ENCODE data around the gene DPYSL5.

The DPYSL5 gene

DNA sequence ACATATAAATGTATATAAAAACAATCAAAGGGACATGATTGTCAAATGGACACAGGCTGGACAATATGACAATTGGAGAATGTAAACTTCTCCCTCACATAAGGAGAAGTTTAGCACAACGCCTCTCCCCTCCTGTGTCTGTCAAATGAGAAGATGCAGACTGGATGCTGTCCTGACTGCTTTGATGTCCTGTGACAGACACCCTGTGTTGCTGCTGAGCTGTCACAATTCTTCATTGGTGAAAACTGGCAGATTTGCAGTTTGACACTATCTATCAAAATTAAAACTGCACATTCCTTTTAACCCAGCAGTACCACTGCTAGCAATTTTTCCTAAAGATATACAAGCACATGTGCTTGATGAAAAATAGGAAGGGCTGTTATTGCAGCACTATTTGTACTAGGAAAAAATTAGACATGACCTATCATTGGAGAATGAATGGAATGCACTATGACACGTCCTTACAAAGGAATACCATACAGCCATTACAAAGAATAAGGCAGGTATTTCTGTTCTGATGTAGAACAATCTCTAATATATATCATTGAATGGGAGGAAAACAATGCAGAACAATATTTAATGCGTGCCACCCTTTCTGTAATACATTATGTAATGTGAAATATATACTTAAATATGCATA lies 12.4 kb downstream of the DPYSL5 start:
- H3K4me2 ChIP-seq (ENCODE audit: low read length) = no peak overlapping the region
- H3K36me3 ChIP-seq (ENCODE audit: insufficient read depth, low read length) = no peaks in the 10 kb centered on the region
- no peaks in the 10 kb centered on the region for H3K4me1 ChIP-seq (ENCODE audit: control insufficient read depth, insufficient read depth, low read length)
- H3K27me3 ChIP-seq (ENCODE audit: control insufficient read depth, insufficient read depth, low read length) = peaks cover 59% of the 10 kb centered on the region
- no peak overlapping the region for H3K4me3 ChIP-seq (ENCODE audit: low read length)
- H3K9ac ChIP-seq (ENCODE audit: low read depth, low read length) = no peak overlapping the region
- no peaks in the 10 kb centered on the region for H3K9me3 ChIP-seq (replicated peaks; ENCODE audit: low read length)

DNA sequence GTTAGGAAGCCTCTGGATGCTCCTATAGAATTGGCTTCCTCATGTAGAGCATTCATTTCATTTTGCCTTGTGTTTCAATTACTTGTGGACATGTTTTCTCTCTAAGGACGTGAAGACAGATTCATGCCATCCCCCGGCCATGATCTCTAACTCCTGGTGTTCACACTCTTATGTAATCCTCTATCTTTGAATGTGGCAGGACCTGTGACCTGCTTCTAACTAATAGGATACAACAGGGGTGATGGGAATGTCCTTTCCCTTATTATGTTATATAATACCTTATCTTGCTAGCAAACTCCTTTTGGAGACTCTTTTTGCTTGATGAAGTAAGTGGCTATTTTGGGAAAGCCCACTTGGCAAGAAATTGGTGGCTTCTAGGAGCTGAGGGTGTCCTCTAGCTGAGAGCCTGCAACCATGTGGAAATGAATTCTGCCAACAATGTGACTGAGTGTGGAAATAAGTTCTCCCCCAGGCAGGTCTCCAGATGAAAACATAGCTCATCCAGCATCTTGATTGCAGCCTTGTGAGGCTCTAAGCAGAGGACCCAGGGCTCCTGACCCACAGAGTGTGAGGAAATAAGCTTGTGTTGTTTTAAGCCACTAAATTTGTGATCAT lies 13.8 kb downstream of the DPYSL5 start:
- no peak overlapping the region for H3K9ac ChIP-seq (ENCODE audit: low read depth, low read length)
- H3K4me2 ChIP-seq (ENCODE audit: low read length) = no peak overlapping the region
- H3K4me3 ChIP-seq (ENCODE audit: low read length) = no peak overlapping the region
- no peaks in the 10 kb centered on the region for H3K36me3 ChIP-seq (ENCODE audit: insufficient read depth, low read length)
- H3K4me1 ChIP-seq (ENCODE audit: control insufficient read depth, insufficient read depth, low read length) = no peaks in the 10 kb centered on the region
- H3K27me3 ChIP-seq (ENCODE audit: control insufficient read depth, insufficient read depth, low read length) = peaks cover 55% of the 10 kb centered on the region
- no peaks in the 10 kb centered on the region for H3K9me3 ChIP-seq (replicated peaks; ENCODE audit: low read length)

DNA sequence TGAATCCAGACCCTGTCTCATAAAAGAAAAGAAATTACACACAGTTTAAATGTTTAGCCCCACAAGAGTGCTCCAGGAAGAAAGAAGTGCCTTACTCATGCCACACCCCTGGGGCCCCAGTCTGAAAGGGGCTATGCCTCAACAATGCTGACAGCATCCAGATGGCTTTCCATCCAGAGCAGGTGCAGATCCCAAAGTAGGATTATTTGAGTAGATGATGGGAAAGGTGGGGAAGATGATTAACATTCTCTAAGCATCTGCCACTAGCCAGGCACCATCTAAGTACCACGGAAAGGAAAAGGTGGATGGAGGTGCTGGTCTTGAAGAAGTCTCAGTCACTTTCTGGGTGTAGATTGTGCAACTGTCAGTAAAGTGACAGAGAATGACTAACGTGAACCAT lies 16.3 kb downstream of the DPYSL5 start:
- peaks cover 58% of the 10 kb centered on the region for H3K27me3 ChIP-seq (ENCODE audit: control insufficient read depth, insufficient read depth, low read length)
- H3K36me3 ChIP-seq (ENCODE audit: insufficient read depth, low read length) = no peaks in the 10 kb centered on the region
- H3K4me3 ChIP-seq (ENCODE audit: low read length) = no peak overlapping the region
- H3K9me3 ChIP-seq (replicated peaks; ENCODE audit: low read length) = no peaks in the 10 kb centered on the region
- H3K4me2 ChIP-seq (ENCODE audit: low read length) = no peak overlapping the region
- no peaks in the 10 kb centered on the region for H3K4me1 ChIP-seq (ENCODE audit: control insufficient read depth, insufficient read depth, low read length)
- no peak overlapping the region for H3K9ac ChIP-seq (ENCODE audit: low read depth, low read length)

DNA sequence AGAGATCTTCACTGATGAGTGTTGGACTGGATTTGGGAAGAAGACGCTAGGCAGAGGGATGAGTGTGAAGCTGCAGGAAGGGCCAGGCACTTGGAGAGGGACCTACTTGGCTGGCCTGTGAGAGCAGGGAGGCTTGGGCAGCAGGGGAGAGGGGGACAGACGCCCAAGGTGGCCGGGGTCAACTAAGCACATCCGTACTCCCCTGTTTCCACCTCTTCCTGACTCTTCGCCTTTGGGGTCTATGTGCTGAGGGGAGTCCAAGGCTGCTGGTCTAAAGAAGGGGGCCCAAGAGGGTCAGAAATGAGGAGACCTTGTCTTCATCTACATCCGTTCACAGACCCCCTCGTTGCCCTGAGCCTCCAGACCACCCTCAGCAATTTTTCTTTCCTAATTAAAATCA lies 16.7 kb downstream of the DPYSL5 start:
- no peak overlapping the region for H3K4me3 ChIP-seq (ENCODE audit: low read length)
- no peak overlapping the region for H3K9ac ChIP-seq (ENCODE audit: low read depth, low read length)
- H3K27me3 ChIP-seq (ENCODE audit: control insufficient read depth, insufficient read depth, low read length) = peaks cover 55% of the 10 kb centered on the region
- no peak overlapping the region for H3K4me2 ChIP-seq (ENCODE audit: low read length)
- H3K4me1 ChIP-seq (ENCODE audit: control insufficient read depth, insufficient read depth, low read length) = no peaks in the 10 kb centered on the region
- H3K36me3 ChIP-seq (ENCODE audit: insufficient read depth, low read length) = no peaks in the 10 kb centered on the region
- no peaks in the 10 kb centered on the region for H3K9me3 ChIP-seq (replicated peaks; ENCODE audit: low read length)

DNA sequence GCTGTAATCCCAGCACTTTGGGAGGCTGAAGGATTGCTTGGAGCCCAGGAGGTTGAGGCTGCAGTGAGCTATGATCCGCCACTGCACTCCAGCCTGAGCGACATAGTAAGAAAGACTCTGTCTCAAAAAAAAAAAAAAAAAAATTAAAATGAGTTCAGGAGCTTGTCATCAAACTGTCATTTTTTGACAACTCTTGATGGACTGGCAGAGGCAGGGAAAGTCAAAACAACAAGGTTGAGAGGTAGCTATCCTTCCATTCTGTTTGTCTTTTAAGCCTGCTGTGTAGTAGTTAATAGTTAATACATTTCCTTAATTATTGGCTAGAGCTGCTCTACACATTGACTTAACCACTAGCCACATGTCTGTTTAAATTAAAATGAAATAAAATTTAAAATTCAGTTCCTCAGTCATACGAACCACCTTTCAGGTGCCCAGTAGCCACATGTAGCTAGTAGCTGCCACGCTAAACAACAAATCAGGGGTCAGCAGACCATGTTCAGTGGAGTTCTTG lies 22.7 kb downstream of the DPYSL5 start:
- Histone ChIP-seq H3K4me1 (ENCODE audit: control insufficient read depth, insufficient read depth, low read length) (no peaks in the 10 kb centered on the region), H3K9ac (ENCODE audit: low read depth, low read length) (no peak overlapping the region), H3K4me2 (ENCODE audit: low read length) (no peak overlapping the region), H3K9me3 (replicated peaks; ENCODE audit: low read length) (no peaks in the 10 kb centered on the region), H3K4me3 (ENCODE audit: low read length) (no peak overlapping the region), H3K36me3 (ENCODE audit: insufficient read depth, low read length) (no peaks in the 10 kb centered on the region), H3K27me3 (ENCODE audit: control insufficient read depth, insufficient read depth, low read length) (peaks cover 57% of the 10 kb centered on the region)

DNA sequence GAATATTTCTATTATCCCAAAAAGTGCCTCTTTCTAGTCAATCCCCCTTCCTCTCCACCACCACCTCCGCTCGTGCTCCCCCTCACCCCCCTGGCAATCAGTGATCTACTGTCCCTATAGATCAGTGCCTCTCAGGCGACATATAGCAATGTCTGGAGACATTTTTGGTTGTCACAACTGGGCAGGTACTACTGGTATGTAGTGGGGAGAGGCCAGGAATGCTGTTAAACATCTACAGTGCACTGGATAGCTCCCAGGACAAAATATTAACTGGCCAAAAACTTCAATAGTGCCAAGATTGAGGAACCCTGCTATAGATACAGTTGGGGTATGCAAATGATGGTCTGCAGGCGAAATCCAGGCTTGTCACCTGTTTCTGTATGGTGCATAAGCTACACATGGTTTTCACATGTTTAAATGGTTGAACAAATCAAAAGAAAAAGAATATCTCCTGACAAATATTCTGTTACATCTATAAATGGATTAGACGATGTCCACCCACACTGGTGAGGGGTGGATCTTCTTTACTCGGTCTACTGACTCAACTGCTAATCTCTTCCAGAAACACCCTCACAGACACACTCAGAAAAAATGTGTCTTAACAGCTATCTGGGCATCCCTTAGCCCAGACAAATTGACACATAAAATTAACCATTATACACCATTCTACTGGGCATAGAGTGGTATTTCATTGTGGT lies 25.5 kb downstream of the DPYSL5 start:
- no peaks in the 10 kb centered on the region for H3K9me3 ChIP-seq (replicated peaks; ENCODE audit: low read length)
- no peaks in the 10 kb centered on the region for H3K36me3 ChIP-seq (ENCODE audit: insufficient read depth, low read length)
- peaks cover 55% of the 10 kb centered on the region for H3K27me3 ChIP-seq (ENCODE audit: control insufficient read depth, insufficient read depth, low read length)

DNA sequence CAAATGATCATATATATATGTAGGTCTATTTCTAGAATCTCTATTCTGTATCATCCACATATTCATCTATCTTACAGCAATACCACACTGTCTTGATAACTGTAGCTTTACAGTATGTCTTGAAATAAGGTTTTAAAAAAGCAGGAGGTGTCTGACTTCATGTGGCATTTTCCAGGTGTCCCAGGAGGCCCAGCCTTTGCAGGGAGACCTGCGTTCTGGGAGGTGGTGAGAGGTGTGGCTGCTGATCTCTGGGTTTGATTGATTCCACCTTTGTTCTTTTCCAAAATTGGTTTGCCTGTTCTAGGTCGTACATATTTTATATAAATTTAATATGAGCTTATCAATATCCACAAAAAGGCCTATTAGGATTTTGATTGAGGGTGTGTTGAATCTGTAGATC lies 26.6 kb downstream of the DPYSL5 start:
- no peaks in the 10 kb centered on the region for H3K4me1 ChIP-seq (ENCODE audit: control insufficient read depth, insufficient read depth, low read length)
- H3K9me3 ChIP-seq (replicated peaks; ENCODE audit: low read length) = no peaks in the 10 kb centered on the region
- peaks cover 59% of the 10 kb centered on the region for H3K27me3 ChIP-seq (ENCODE audit: control insufficient read depth, insufficient read depth, low read length)
- no peak overlapping the region for H3K4me3 ChIP-seq (ENCODE audit: low read length)
- H3K36me3 ChIP-seq (ENCODE audit: insufficient read depth, low read length) = no peaks in the 10 kb centered on the region
- H3K9ac ChIP-seq (ENCODE audit: low read depth, low read length) = no peak overlapping the region
- no peak overlapping the region for H3K4me2 ChIP-seq (ENCODE audit: low read length)

More for the DNA sequence above, 25.5 kb downstream of the DPYSL5 start:
- no peak overlapping the region for H3K9ac ChIP-seq (ENCODE audit: low read depth, low read length)
- no peaks in the 10 kb centered on the region for H3K4me1 ChIP-seq (ENCODE audit: control insufficient read depth, insufficient read depth, low read length)
- H3K4me3 ChIP-seq (ENCODE audit: low read length) = no peak overlapping the region
- no peak overlapping the region for H3K4me2 ChIP-seq (ENCODE audit: low read length)

DNA sequence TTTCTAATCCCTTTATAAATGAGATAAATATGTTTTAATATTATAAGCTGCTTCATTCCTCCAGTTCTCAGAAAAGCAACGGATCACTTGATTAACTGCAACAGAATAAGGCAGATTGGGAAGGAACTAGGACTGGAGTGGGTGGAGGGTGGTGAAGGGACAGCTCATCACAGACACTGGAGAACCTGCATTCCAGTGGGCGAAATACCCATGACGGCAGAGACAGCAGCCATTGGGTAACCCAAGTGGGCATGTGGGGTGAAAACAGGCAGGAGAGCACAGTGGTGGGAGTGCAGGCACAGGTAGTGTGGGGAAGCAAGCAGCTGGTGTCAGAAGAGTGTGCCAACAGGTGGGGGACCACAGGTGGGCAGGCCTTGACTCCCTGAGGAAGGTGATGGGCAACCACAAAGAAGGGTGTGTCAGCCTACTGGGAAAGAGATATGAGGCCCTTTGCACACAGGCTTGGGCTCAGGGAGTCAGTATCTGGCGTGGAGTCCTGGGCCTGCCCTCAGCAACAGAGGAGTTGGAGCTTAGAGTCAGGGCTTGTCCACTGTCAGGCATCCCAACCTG lies 27.2 kb downstream of the DPYSL5 start:
- H3K27me3 ChIP-seq (ENCODE audit: control insufficient read depth, insufficient read depth, low read length) = peaks cover 64% of the 10 kb centered on the region
- no peaks in the 10 kb centered on the region for H3K36me3 ChIP-seq (ENCODE audit: insufficient read depth, low read length)
- no peak overlapping the region for H3K4me2 ChIP-seq (ENCODE audit: low read length)
- no peak overlapping the region for H3K9ac ChIP-seq (ENCODE audit: low read depth, low read length)
- H3K4me1 ChIP-seq (ENCODE audit: control insufficient read depth, insufficient read depth, low read length) = no peaks in the 10 kb centered on the region
- no peak overlapping the region for H3K4me3 ChIP-seq (ENCODE audit: low read length)
- H3K9me3 ChIP-seq (replicated peaks; ENCODE audit: low read length) = no peaks in the 10 kb centered on the region

DNA sequence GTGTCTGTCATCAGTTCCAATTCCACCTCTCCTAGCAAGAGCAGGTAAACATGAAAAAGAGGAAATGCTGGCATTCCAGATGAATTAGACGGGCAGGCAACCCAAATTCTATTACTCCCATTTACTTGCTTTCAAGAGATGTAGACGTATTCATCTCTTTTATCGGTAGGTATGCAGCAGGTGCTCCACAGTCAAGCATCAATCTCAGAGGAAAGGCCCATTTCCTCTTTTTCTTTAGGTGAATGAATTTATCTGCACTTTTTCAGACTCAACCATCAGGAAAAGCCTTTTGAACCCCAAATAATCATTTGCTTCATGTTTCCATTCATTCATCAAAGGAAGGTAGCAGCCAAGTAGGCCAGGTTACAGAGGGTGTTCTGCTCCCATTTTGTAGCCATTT lies 27.9 kb downstream of the DPYSL5 start:
- H3K4me2 ChIP-seq (ENCODE audit: low read length) = no peak overlapping the region
- no peak overlapping the region for H3K4me3 ChIP-seq (ENCODE audit: low read length)
- peaks cover 63% of the 10 kb centered on the region for H3K27me3 ChIP-seq (ENCODE audit: control insufficient read depth, insufficient read depth, low read length)
- no peaks in the 10 kb centered on the region for H3K4me1 ChIP-seq (ENCODE audit: control insufficient read depth, insufficient read depth, low read length)
- no peak overlapping the region for H3K9ac ChIP-seq (ENCODE audit: low read depth, low read length)
- no peaks in the 10 kb centered on the region for H3K36me3 ChIP-seq (ENCODE audit: insufficient read depth, low read length)
- H3K9me3 ChIP-seq (replicated peaks; ENCODE audit: low read length) = no peaks in the 10 kb centered on the region

DNA sequence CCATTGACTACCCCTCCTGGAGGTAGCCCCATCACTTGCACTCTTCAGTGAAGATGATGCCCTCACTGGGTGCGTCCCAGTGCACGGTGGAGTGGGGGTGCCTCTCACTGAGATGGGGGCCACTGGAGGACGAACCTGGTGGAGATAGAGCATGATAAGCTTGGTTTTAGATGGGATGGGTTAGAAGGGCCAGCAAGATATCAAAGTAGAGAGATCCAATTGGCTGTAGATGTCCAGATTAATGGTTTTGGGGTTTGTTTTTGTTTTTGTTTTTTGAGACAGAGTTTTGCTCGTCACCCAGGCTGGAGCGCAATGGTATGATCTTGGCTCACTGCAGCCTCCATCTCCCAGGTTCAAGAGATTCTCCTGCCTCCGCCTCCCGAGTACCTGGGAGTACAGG lies 28.3 kb downstream of the DPYSL5 start:
- H3K4me1 ChIP-seq (ENCODE audit: control insufficient read depth, insufficient read depth, low read length) = no peaks in the 10 kb centered on the region

DNA sequence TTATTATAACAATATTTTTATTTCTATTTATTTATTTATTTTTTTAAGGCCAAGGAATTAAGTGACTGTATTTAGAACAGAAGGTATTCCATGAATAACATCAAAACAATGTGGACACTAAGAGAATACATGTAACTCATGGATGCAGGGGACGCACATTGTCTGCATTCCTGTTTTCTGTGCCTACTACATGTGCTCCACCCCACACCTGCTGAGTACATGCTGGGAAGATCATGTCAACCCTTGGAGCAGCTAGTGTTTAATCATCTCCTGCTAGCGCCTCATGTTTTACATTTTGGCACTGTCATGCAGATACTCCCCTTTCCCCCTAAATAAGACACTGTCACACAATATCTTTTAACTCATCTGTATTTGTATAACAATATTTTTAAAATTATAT lies 29.3 kb downstream of the DPYSL5 start:
- H3K4me2 ChIP-seq (ENCODE audit: low read length) = no peak overlapping the region
- H3K4me1 ChIP-seq (ENCODE audit: control insufficient read depth, insufficient read depth, low read length) = no peaks in the 10 kb centered on the region
- no peaks in the 10 kb centered on the region for H3K36me3 ChIP-seq (ENCODE audit: insufficient read depth, low read length)
- H3K27me3 ChIP-seq (ENCODE audit: control insufficient read depth, insufficient read depth, low read length) = peaks cover 64% of the 10 kb centered on the region
- H3K9me3 ChIP-seq (replicated peaks; ENCODE audit: low read length) = no peaks in the 10 kb centered on the region
- H3K4me3 ChIP-seq (ENCODE audit: low read length) = no peak overlapping the region
- no peak overlapping the region for H3K9ac ChIP-seq (ENCODE audit: low read depth, low read length)

More for the DNA sequence above, 28.3 kb downstream of the DPYSL5 start:
- Histone ChIP-seq H3K4me2 (ENCODE audit: low read length) (no peak overlapping the region), H3K9ac (ENCODE audit: low read depth, low read length) (no peak overlapping the region), H3K4me3 (ENCODE audit: low read length) (no peak overlapping the region), H3K9me3 (replicated peaks; ENCODE audit: low read length) (no peaks in the 10 kb centered on the region), H3K36me3 (ENCODE audit: insufficient read depth, low read length) (no peaks in the 10 kb centered on the region), H3K27me3 (ENCODE audit: control insufficient read depth, insufficient read depth, low read length) (peaks cover 66% of the 10 kb centered on the region)

All from skeletal muscle satellite cell (primary cell).